Measurements from ENCODE around the gene AIMP1. TPM values are rescaled to one million over a fixed set of nuclear protein-coding genes. Genes with fewer than 3 reads are reported as not detected.

Gene AIMP1
- total RNA-seq, 1 donor from 2014 or later = 37.4 TPM

DNA sequence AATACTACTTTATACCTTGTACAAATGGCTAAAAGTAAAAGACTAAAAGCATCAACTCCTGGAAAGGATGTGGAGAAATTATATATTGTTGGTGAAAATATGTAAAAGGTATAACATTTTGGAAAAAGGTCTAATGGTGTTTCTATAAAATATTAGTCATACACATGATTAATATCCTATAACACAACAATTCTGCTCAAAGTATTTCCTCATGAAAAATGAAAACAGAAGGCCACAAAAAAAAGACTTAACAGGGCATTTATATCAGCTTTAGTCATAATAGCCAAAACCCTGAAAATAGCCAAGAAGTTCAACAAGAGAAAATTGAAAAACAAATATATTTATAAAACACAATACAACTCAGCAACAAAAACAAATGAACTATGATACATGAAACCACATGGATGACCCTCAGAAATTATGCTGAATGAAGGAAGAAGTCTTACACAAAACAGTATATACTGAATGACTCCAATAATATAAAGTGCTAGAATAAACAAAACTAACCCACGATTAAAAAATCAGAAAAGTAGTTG is 39.1 kb upstream of the AIMP1 start:
- Mint-ChIP-seq H3K27me3 (ENCODE audit: low read depth) (no peaks in the 10 kb centered on the region), H3K36me3 (ENCODE audit: low read depth) (peaks cover 6% of the 10 kb centered on the region), H3K4me1 (ENCODE audit: low read depth) (peaks cover 25% of the 10 kb centered on the region), H3K4me3 (ENCODE audit: unreplicated experiment) (no peak overlapping the region), H3K27ac (ENCODE audit: unreplicated experiment) (no peak overlapping the region), H3K9me3 (ENCODE audit: low read depth) (peaks cover 10% of the 10 kb centered on the region)
- no peak for DNase-seq (ENCODE audit: low spot score)
- TF ChIP-seq, protein P1, sequence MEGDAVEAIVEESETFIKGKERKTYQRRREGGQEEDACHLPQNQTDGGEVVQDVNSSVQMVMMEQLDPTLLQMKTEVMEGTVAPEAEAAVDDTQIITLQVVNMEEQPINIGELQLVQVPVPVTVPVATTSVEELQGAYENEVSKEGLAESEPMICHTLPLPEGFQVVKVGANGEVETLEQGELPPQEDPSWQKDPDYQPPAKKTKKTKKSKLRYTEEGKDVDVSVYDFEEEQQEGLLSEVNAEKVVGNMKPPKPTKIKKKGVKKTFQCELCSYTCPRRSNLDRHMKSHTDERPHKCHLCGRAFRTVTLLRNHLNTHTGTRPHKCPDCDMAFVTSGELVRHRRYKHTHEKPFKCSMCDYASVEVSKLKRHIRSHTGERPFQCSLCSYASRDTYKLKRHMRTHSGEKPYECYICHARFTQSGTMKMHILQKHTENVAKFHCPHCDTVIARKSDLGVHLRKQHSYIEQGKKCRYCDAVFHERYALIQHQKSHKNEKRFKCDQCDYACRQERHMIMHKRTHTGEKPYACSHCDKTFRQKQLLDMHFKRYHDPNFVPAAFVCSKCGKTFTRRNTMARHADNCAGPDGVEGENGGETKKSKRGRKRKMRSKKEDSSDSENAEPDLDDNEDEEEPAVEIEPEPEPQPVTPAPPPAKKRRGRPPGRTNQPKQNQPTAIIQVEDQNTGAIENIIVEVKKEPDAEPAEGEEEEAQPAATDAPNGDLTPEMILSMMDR (IDR thresholded peaks at IDR 0.05) = no peak

DNA sequence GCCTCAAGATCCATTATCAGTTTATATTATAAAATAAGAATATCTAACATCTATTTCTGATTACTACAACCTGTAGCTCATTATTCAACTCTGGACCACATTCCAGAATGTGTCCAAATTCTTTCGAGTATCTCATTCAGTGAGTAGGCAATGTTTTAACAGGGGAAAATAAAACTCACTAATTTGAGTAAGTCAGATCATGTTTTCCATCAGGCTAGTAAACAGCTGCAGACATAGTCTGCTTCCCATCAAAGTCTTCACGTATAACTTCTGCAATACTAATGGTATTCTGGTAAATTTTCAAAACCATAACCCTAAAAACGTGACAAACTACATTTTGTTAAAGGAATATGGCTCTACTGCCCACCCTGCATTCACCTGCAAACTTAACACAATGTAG is 32.1 kb upstream of the AIMP1 start:
- H3K36me3 Mint-ChIP-seq (ENCODE audit: low read depth) = peaks cover 9% of the 10 kb centered on the region
- H3K9me3 Mint-ChIP-seq (ENCODE audit: low read depth) = peaks cover 7% of the 10 kb centered on the region
- H3K4me1 Mint-ChIP-seq (ENCODE audit: low read depth) = peaks cover 8% of the 10 kb centered on the region
- no peak for DNase-seq (ENCODE audit: low spot score)
- H3K27ac Mint-ChIP-seq (ENCODE audit: unreplicated experiment) = no peak overlapping the region
- TF ChIP-seq, protein P1 (IDR thresholded peaks at IDR 0.05) = no peak
- H3K27me3 Mint-ChIP-seq (ENCODE audit: low read depth) = no peaks in the 10 kb centered on the region
- no peak overlapping the region for H3K4me3 Mint-ChIP-seq (ENCODE audit: unreplicated experiment)

- Mint-ChIP-seq H3K4me3 (ENCODE audit: unreplicated experiment) (no peak overlapping the region), H3K27ac (ENCODE audit: unreplicated experiment) (no peak overlapping the region), H3K9me3 (ENCODE audit: low read depth) (peaks cover 5% of the 10 kb centered on the region), H3K27me3 (ENCODE audit: low read depth) (no peaks in the 10 kb centered on the region), H3K4me1 (ENCODE audit: low read depth) (peaks cover 8% of the 10 kb centered on the region), H3K36me3 (ENCODE audit: low read depth) (peaks cover 9% of the 10 kb centered on the region)
- DNase-seq (ENCODE audit: low spot score) = no peak
- TF ChIP-seq, protein P1 (IDR thresholded peaks at IDR 0.05) = no peak
Measured at GRCh38 chr4:106286611-106287010, 29.7 kb upstream of the AIMP1 start.

DNA sequence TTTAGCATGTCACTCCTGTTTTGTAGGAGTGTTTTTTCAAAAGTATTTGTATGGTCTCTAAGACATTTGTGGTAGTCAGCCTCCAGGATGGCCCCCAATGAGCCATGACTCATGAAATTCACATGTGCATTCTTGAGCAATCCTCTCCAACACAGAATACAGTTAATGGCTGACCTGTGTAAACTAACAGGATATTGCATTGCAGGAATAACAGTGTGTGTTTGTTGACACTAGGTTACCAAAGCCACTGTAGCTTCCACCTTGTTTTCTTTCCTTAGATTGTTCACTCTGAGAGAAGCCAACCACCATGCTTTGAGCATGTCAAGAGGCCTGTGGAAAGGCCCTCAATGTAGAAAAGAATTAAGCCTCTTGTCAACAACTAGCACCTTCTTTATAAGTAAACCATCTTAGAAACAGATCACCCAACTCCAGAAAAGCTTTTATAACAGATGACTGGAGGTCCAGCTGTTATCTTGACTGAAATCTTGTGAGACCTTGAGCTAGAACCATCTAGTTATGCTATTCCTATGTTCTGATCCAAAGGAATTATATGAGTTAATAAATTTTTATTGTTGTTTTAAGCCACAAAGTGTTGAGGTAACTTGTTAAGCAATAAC is 28.9 kb upstream of the AIMP1 start:
- Mint-ChIP-seq H3K36me3 (ENCODE audit: low read depth) (peaks cover 5% of the 10 kb centered on the region), H3K9me3 (ENCODE audit: low read depth) (no peaks in the 10 kb centered on the region), H3K4me1 (ENCODE audit: low read depth) (peaks cover 8% of the 10 kb centered on the region), H3K27me3 (ENCODE audit: low read depth) (no peaks in the 10 kb centered on the region), H3K27ac (ENCODE audit: unreplicated experiment) (peak overlapping the region; percentile 45), H3K4me3 (ENCODE audit: unreplicated experiment) (no peak overlapping the region)
- no peak for DNase-seq (ENCODE audit: low spot score)
- TF ChIP-seq, protein P1 (IDR thresholded peaks at IDR 0.05) = no peak

DNA sequence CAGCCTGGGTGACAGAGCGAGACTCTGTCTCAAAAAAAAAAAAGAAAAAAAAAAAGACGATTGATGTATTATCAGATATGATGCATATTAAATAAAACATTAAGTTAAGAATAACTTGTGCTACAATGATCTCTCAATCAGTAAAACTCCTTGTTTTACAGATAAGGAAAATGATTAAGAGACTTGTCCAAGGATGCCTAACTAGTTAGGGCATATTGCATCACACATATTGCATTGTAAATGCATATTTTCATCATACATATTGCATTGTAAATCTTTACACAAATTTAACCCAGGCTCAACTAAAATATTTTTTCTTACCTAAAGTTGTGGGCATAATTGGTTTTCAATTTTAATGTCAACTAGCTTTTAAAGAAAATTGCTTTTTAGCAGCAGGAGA is 26.6 kb upstream of the AIMP1 start:
- no peak for DNase-seq (ENCODE audit: low spot score)
- Mint-ChIP-seq H3K27ac (ENCODE audit: unreplicated experiment) (no peak overlapping the region), H3K9me3 (ENCODE audit: low read depth) (no peaks in the 10 kb centered on the region), H3K4me3 (ENCODE audit: unreplicated experiment) (no peak overlapping the region), H3K27me3 (ENCODE audit: low read depth) (no peaks in the 10 kb centered on the region), H3K36me3 (ENCODE audit: low read depth) (peaks cover 5% of the 10 kb centered on the region), H3K4me1 (ENCODE audit: low read depth) (peaks cover 8% of the 10 kb centered on the region)
- TF ChIP-seq, protein P1 (IDR thresholded peaks at IDR 0.05) = no peak

Measured in chondrocyte (in vitro differentiated cells).